Testis (tissue), 2 donors: ENCODE results near the gene SLC27A6.

Experiments used
- CTCF ChIP-seq, 3 experiments: fragments of 450-650 bp in 2 of 3; fragments of 200-600 bp in 1 of 3; sonication (generic) in 1 of 3; IDR thresholded peaks; one replicate each; pipeline ENCODE4 v1.5.1; 2016 to 2019; ENCODE audit warnings: antibody characterized with exemption in 3 of 3, mild to moderate bottlenecking in 2 of 3, moderate library complexity in 1 of 3
- POLR2A ChIP-seq: fragments of 450-650 bp; IDR thresholded peaks from one replicate; pipeline ENCODE4 v1.6.1; 2017; ENCODE audit warnings: antibody characterized with exemption, mild to moderate bottlenecking, moderate library complexity

- TF ChIP-seq POLR2A (no peak), CTCF (IDR thresholded peaks at IDR 0.05) (no peak)
These were observed 57.3 kb downstream of the SLC27A6 start for GRCh38 chr5:129022599-129022998.
